Fibroblast of mammary gland (primary cell): ENCODE data around the gene DDX1.

Experiments used
- DNase-seq: peaks from one replicate; pipeline ENCODE4 v3.0.0-alpha.2; 2010; ENCODE audit warnings: low read depth
- H3K4me3 ChIP-seq: 2 replicates; pipeline ENCODE4 v1.5.1; 2011; ENCODE audit warnings: low read depth, mild to moderate bottlenecking, low read length, moderate library complexity; ENCODE audit not compliant: control insufficient read depth
- CTCF ChIP-seq: conservative IDR thresholded peaks from 2 replicates; pipeline ENCODE4 v1.5.1; 2011; ENCODE audit warnings: low read depth, low read length, inconsistent platforms; ENCODE audit not compliant: control insufficient read depth, insufficient read depth

Gene DDX1

GRCh38 chr2:15672961-15673918 is 81.6 kb downstream of the DDX1 start:
- no peak for TF ChIP-seq CTCF
- H3K4me3 ChIP-seq = no peak overlapping the region
- no peak for DNase-seq

GRCh38 chr2:15673919-15674636 is 82.4 kb downstream of the DDX1 start:
- H3K4me3 ChIP-seq = no peak overlapping the region
- TF ChIP-seq CTCF = no peak
- DNase-seq = peak; percentile 20

GRCh38 chr2:15674637-15675455 is 83.2 kb downstream of the DDX1 start:
- peak; percentile 7 for DNase-seq
- H3K4me3 ChIP-seq = no peak overlapping the region
- TF ChIP-seq CTCF = no peak

- peak; percentile 25 for DNase-seq
- no peak overlapping the region for H3K4me3 ChIP-seq
- no peak for TF ChIP-seq CTCF
Measured at GRCh38 chr2:15675456-15676195, 84.0 kb downstream of the DDX1 start.

GRCh38 chr2:15677141-15677843 is 85.6 kb downstream of the DDX1 start:
- H3K4me3 ChIP-seq = no peak overlapping the region
- no peak for DNase-seq
- TF ChIP-seq CTCF = no peak
